K562 (cell line): Measurements from ENCODE around the gene TGFB1I1. TPM values are rescaled to one million over a fixed set of nuclear protein-coding genes. Genes with fewer than 3 reads are reported as not detected.

ENCODE experiments used
- ATAC-seq: fragments of 200-7000 bp; cut with Tn5 transposase; 3 replicates; pipeline ENCODE4 v1.9.1; 2020; ENCODE audit warnings: moderate library complexity
- BruUV-seq: library from RNA; stranded (reverse); fragments of 400-500 nt; replicated peaks from 2 replicates; lab custom pipeline; 2021; lab: Mats Ljungman, UMichigan
- CTCF ChIA-PET: fragments of 300-600 bp; formaldehyde crosslinking; extraction: SDS; loops from one replicate; lab custom pipeline; 2021; ENCODE audit warnings: low intra/inter-chr PET ratio; lab: Yijun Ruan, JAX
- POLR2A ChIA-PET: fragments of 300-600, 350-650 bp; sonication (Branson Sonifier 250); formaldehyde crosslinking; extraction: SDS; loops from one replicate; lab custom pipeline; 2021; ENCODE audit warnings: antibody characterized with exemption, inconsistent platforms; lab: Yijun Ruan, JAX
- DNase-seq, 4 experiments: peaks; one replicate each; pipeline versions ENCODE4 v3.0.0 to v3.0.0-alpha.2; 2011 to 2018; ENCODE audit warnings: low spot score in 3 of 4, mixed read lengths in 3 of 4; ENCODE audit errors: extremely low read depth in 1 of 4
- FAIRE-seq: peaks from 2 replicates; lab custom pipeline; 2011; peaks lifted over from hg19 to GRCh38; lab: Jason Lieb, UNC
- H2AFZ ChIP-seq: 2 replicates; pipeline ENCODE4 v1.6.0; 2011; ENCODE audit warnings: low read depth, low read length, control low read depth, inconsistent platforms
- H3K27ac ChIP-seq: fragments of 200-600 bp; 3 replicates; pipeline ENCODE4 v1.8.0; 2011; ENCODE audit warnings: low read depth, mild to moderate bottlenecking, control low read depth, inconsistent platforms, low read length, moderate library complexity, mixed read lengths; ENCODE audit errors: extremely low read depth
- H3K27me3 ChIP-seq, 2 experiments: fragments of 300-600 bp in 1 of 2; 2 replicates in 1 of 2; 3 replicates in 1 of 2; pipeline versions ENCODE4 v1.6.0 to v1.8.0; 2011; ENCODE audit warnings: inconsistent platforms in 2 of 2, low read length in 2 of 2, mild to moderate bottlenecking in 1 of 2, mixed read lengths in 1 of 2, moderate library complexity in 1 of 2; ENCODE audit not compliant: control insufficient read depth in 2 of 2, insufficient read depth in 2 of 2
- H3K36me3 ChIP-seq: fragments of 300-600 bp; 3 replicates; pipeline ENCODE4 v1.8.0; 2011; ENCODE audit warnings: mild to moderate bottlenecking, low read length, inconsistent platforms; ENCODE audit not compliant: control insufficient read depth, insufficient read depth
- H3K4me1 ChIP-seq, 2 experiments: fragments of 200-600 bp in 1 of 2; replicated peaks in 1 of 2; 2 replicates in 1 of 2; 3 replicates in 1 of 2; pipeline versions ENCODE4 v1.5.1 to v1.8.0; 2011; ENCODE audit warnings: inconsistent platforms in 2 of 2, low read length in 2 of 2, mild to moderate bottlenecking in 1 of 2, mixed read lengths in 1 of 2, moderate library complexity in 1 of 2; ENCODE audit not compliant: control insufficient read depth in 2 of 2, insufficient read depth in 2 of 2
- H3K4me2 ChIP-seq: 2 replicates; pipeline ENCODE4 v1.6.1; 2011; ENCODE audit warnings: low read length, control low read depth, inconsistent platforms, mixed read lengths; ENCODE audit not compliant: insufficient read depth
- H3K4me3 ChIP-seq: fragments of 200-600 bp; sonication (generic), shearing (Covaris generic); 2 replicates; pipeline ENCODE4 v1.5.1; 2016; ENCODE audit warnings: control low read depth, inconsistent platforms
- H3K79me2 ChIP-seq: fragments of 200-600 bp; 3 replicates; pipeline ENCODE4 v1.8.0; 2011; ENCODE audit warnings: low read length, inconsistent platforms; ENCODE audit not compliant: control insufficient read depth, insufficient read depth
- H3K9ac ChIP-seq, 2 experiments: 2 replicates each; pipeline versions ENCODE4 v1.6.0 to v1.6.1; 2011; ENCODE audit warnings: low read depth in 2 of 2, low read length in 2 of 2, control low read depth in 1 of 2, inconsistent platforms in 1 of 2, mild to moderate bottlenecking in 1 of 2, mixed read lengths in 1 of 2; ENCODE audit not compliant: insufficient read depth in 1 of 2
- H3K9me1 ChIP-seq: one replicate; pipeline ENCODE4 v1.6.0; 2011; ENCODE audit warnings: inconsistent platforms, mild to moderate bottlenecking, low read length, moderate library complexity; ENCODE audit not compliant: control insufficient read depth, insufficient read depth
- H3K9me3 ChIP-seq: replicated peaks from 2 replicates; pipeline ENCODE4 v1.5.1; 2011; ENCODE audit warnings: low read depth, low read length, inconsistent platforms; ENCODE audit not compliant: control insufficient read depth, insufficient read depth
- H4K20me1 ChIP-seq: replicated peaks from 2 replicates; pipeline ENCODE4 v1.6.1; 2011; ENCODE audit warnings: low read length, inconsistent platforms, mixed read lengths; ENCODE audit not compliant: control insufficient read depth, insufficient read depth
- CC2D1A ChIP-seq: fragments of 450-650 bp; IDR thresholded peaks from 2 replicates; pipeline ENCODE4 v1.6.1; 2017; ENCODE audit warnings: mild to moderate bottlenecking
- CTCF ChIP-seq, 3 experiments: IDR thresholded peaks in 2 of 3; conservative IDR thresholded peaks in 1 of 3; 2 replicates each; pipeline ENCODE4 v1.5.1; 2011 to 2012; ENCODE audit warnings: low read length in 3 of 3, mild to moderate bottlenecking in 3 of 3, control low read depth in 2 of 3, improper control_type of control experiment in 1 of 3, inconsistent platforms in 1 of 3, low read depth in 1 of 3, mixed read lengths in 1 of 3, moderate library complexity in 1 of 3; ENCODE audit not compliant: insufficient read depth in 2 of 3
- EZH2 ChIP-seq: IDR thresholded peaks from 2 replicates; pipeline ENCODE4 v1.6.1; 2012; ENCODE audit warnings: low read depth, mild to moderate bottlenecking, inconsistent platforms, low read length, borderline replicate concordance
- NFIC ChIP-seq: fragments of 450-650 bp; IDR thresholded peaks from 2 replicates; pipeline ENCODE4 v1.6.1; 2017; ENCODE audit warnings: mild to moderate bottlenecking, inconsistent platforms
- NFYB ChIP-seq: IDR thresholded peaks from 2 replicates; pipeline ENCODE4 v1.6.1; 2011; ENCODE audit warnings: mild to moderate bottlenecking, moderate library complexity; ENCODE audit not compliant: insufficient read length; ENCODE audit errors: extremely low read depth
- POLR2G ChIP-seq: fragments of 200-400 bp; formaldehyde crosslinking; IDR thresholded peaks from 2 replicates; pipeline ENCODE4 v1.6.1; 2017; ENCODE audit warnings: low read depth, mild to moderate bottlenecking, antibody characterized with exemption, low read length, moderate library complexity
- ZBTB33 ChIP-seq: sonication (generic); formaldehyde crosslinking; IDR thresholded peaks from 2 replicates; pipeline ENCODE4 v1.8.1; 2023; ENCODE audit warnings: mild to moderate bottlenecking, missing genetic modification reagents
- ZNF431 ChIP-seq: sonication (generic); formaldehyde crosslinking; IDR thresholded peaks from 2 replicates; pipeline ENCODE4 v1.8.0; 2022; ENCODE audit warnings: mild to moderate bottlenecking, missing genetic modification reagents
- WGBS: fragments of 100-300 bp; shearing (Covaris generic); methylation state at CpG from one replicate; pipeline ENCODE4 v1.1.6; 2016; ENCODE audit warnings: low coverage, mixed read lengths; ENCODE audit not compliant: insufficient coverage; ENCODE audit errors: missing lambda C conversion rate; 5-methylcytosine and 5-hydroxymethylcytosine counted together
- in situ Hi-C: fragments of 300-500 bp; cut with MboI; formaldehyde crosslinking; loops from 4 replicates; pipeline ENCODE4 v1.15.0; 2018; ENCODE audit warnings: inconsistent platforms, mixed read lengths
- intact Hi-C: fragments of 100-400 bp; cut with micrococcal nuclease; formaldehyde crosslinking; loops from 2 replicates; pipeline ENCODE4 v1.14.2; 2022
- polyA plus RNA-seq, 8 experiments: library from polyadenylated mRNA; depleted of rRNA in 4 of 8; stranded (reverse) in 5 of 8; unstranded in 3 of 8; fragments of >200 nt; fragmentation: Nextera tagmentation in 2 of 8; fragmentation: Illumina TruSeq in 1 of 8; extraction: Ambion mirVana in 2 of 8; extraction: Trizol in 1 of 8; gene quantifications; 2 replicates each; pipeline versions ENCODE4 v1.2.1 to v1.2.3, GENCODE V29; 2011 to 2014; ENCODE audit warnings: inconsistent platforms in 1 of 8, missing spikeins in 1 of 8
- total RNA-seq, 7 experiments: library from RNA; depleted of rRNA in 6 of 7; stranded (reverse); fragments of >200 nt in 6 of 7; fragmentation: Illumina TruSeq in 2 of 7; extraction: Trizol in 2 of 7; gene quantifications; 2 replicates each; pipeline versions ENCODE4 v1.2.1 to v1.2.3, GENCODE V29; 2011 to 2021; ENCODE audit warnings: low replicate concordance in 1 of 7
- TF ChIP-seq, protein P1 (sequence below), 2 experiments: fragments of 450-650 bp in 1 of 2; sonication (generic) in 1 of 2; formaldehyde crosslinking in 1 of 2; IDR thresholded peaks in 1 of 2; conservative IDR thresholded peaks in 1 of 2; 2 replicates each; pipeline versions ENCODE4 v1.6.1 to v1.8.1; 2016 to 2023; ENCODE audit warnings: mild to moderate bottlenecking in 2 of 2, moderate library complexity in 2 of 2, inconsistent platforms in 1 of 2, missing genetic modification reagents in 1 of 2

Gene TGFB1I1
- total and polyA plus RNA-seq, 9 of the 15 experiments (the other 6 are each of a cell fraction or from before 2014, with no cell fraction given) = 0.04 to 0.91 (median 0.19) TPM

DNA sequence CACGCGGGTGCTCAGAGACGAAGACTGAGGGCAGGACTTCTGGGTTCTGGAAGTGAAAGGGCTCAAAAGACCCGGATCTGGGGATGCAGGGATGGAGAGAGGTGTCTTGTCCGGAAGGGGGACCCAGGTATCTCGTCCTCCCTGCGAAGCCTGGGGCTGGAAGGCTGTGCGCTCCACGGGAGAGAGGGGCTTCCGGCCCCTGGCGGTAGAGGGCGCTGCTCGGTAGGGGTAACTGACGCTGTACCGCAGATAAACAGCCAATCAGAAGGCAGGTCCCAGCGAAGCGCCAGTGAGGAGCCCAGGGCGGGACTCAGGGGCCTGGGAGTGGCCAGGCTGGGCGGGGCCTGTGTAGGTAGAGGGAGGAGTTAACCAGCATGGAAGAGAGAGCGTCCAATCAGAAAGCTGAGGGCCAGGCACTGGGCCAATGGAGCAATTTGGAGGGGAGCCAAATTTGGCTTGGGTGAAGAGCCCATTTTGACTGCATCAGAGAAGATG, 804 bp downstream of the TGFB1I1 start:
- H4K20me1 ChIP-seq = no peaks in the 10 kb centered on the region
- WGBS = 73% methylated on average over 13 of the region's 20 CpGs
- peak; percentile 58 for FAIRE-seq
- H3K9ac ChIP-seq = no peak overlapping the region
- no TSS peak for BruUV-seq
- no peaks in the 10 kb centered on the region for H3K27me3 ChIP-seq
- CTCF ChIA-PET = no interaction called here
- H3K4me1 ChIP-seq = peaks cover 19 to 52% of the 10 kb centered on the region in 2 experiments; a peak in 4 of 5 replicates
- no peaks in the 10 kb centered on the region for H3K9me3 ChIP-seq
- no peak overlapping the region for H3K27ac ChIP-seq
- peak; percentile 64 for ATAC-seq
- no peaks in the 10 kb centered on the region for H3K36me3 ChIP-seq
- no peaks in the 10 kb centered on the region for H3K9me1 ChIP-seq
- DNase-seq = peak; percentile 71 to 86 (median 76)
- in situ Hi-C loops (no loop called here), intact Hi-C loops (loop anchor here (5.0 kb wide), 1 partner anchor 50 kb away; no protein-coding TSS in a partner anchor)
- 0 out of 2 replicates have a peak, but pooled peaks have one; percentile 33 for TF ChIP-seq CC2D1A
- no peak for TF ChIP-seq EZH2
- peak; percentile 80 for TF ChIP-seq NFYB
- TF ChIP-seq, protein P1, sequence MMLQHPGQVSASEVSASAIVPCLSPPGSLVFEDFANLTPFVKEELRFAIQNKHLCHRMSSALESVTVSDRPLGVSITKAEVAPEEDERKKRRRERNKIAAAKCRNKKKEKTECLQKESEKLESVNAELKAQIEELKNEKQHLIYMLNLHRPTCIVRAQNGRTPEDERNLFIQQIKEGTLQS (IDR thresholded peaks at IDR 0.05) = peak; percentile 16; the same call in 1 of the 2 replicates
- TF ChIP-seq, protein P1 (CRISPR knock-in tag; conservative IDR thresholded peaks at IDR 0.05) = no peak
- TF ChIP-seq ZNF431 (CRISPR knock-in tag) = no peak
- peak; percentile 97 for TF ChIP-seq ZBTB33 (CRISPR knock-in tag)
- peak in 1 of 3 experiments; percentile 26; a peak in 2 of 6 replicates for TF ChIP-seq CTCF (IDR thresholded peaks at IDR 0.05 in 2 of 3, conservative IDR thresholded peaks at IDR 0.05 in 1 of 3; ENCODE audit: insufficient read depth in 2 of 3, low read depth in 1 of 3, low read length in 3 of 3)
- TF ChIP-seq POLR2G = 0 out of 2 replicates have a peak, but pooled peaks have one; percentile 6
- TF ChIP-seq NFIC = peak; percentile 93
- POLR2A ChIA-PET = interaction anchor here (1.0 kb wide), 1 partner anchor 12 kb away, joined by 7 read pairs; no protein-coding TSS in a partner anchor
- H3K79me2 ChIP-seq = no peaks in the 10 kb centered on the region
- no peak overlapping the region for H3K4me2 ChIP-seq
- peak overlapping the region; percentile 17; the same call in 1 of the 2 replicates for H2AFZ ChIP-seq
- no peak overlapping the region for H3K4me3 ChIP-seq
